Spleen (tissue), 11 donors: Measurements from ENCODE around the gene KCNAB2. TPM values are rescaled to one million over a fixed set of nuclear protein-coding genes. Genes with fewer than 3 reads are reported as not detected.
A peak's percentile ranks its signal among the peaks of the same experiment; 100 is the strongest.

ENCODE experiments used
- DNase-seq: peaks from one replicate; pipeline ENCODE4 v3.0.0-alpha.2; 2020
- H3K27ac ChIP-seq, 8 donors: fragments of 200-600 bp; sonication (generic) in 7 of 8; 1 replicate in 4 of 8; 2 replicates in 4 of 8; pipeline versions ENCODE4 v1.5.0 to v1.8.0; 2016 to 2021; ENCODE audit warnings: inconsistent platforms in 4 of 8, mild to moderate bottlenecking in 4 of 8, moderate library complexity in 1 of 8
- H3K27me3 ChIP-seq, 7 donors: fragments of 200-600 bp; sonication (generic) in 6 of 7; replicated peaks in 1 of 7; 1 replicate in 4 of 7; 2 replicates in 3 of 7; pipeline versions ENCODE4 v1.5.0 to v1.8.0; 2016 to 2021; ENCODE audit warnings: inconsistent platforms in 3 of 7, mild to moderate bottlenecking in 1 of 7
- H3K36me3 ChIP-seq, 6 donors: fragments of 200-600 bp; sonication (generic) in 5 of 6; 1 replicate in 4 of 6; 2 replicates in 2 of 6; pipeline versions ENCODE4 v1.5.0 to v1.8.0; 2016 to 2021; ENCODE audit warnings: inconsistent platforms in 2 of 6
- H3K4me1 ChIP-seq, 6 donors: fragments of 200-600 bp; sonication (generic) in 5 of 6; 1 replicate in 3 of 6; 2 replicates in 3 of 6; pipeline versions ENCODE4 v1.5.0 to v1.8.0; 2016 to 2021; ENCODE audit warnings: inconsistent platforms in 3 of 6
- H3K4me3 ChIP-seq, 8 donors: fragments of 200-600 bp; sonication (generic) in 7 of 8; 1 replicate in 4 of 8; 2 replicates in 4 of 8; pipeline versions ENCODE4 v1.5.0 to v1.8.0; 2016 to 2021; ENCODE audit warnings: inconsistent platforms in 4 of 8, mild to moderate bottlenecking in 4 of 8, moderate library complexity in 2 of 8
- H3K9me3 ChIP-seq, 8 donors: fragments of 200-600 bp; sonication (generic) in 7 of 8; 1 replicate in 4 of 8; 2 replicates in 4 of 8; pipeline versions ENCODE4 v1.5.0 to v1.8.0; 2016 to 2021; ENCODE audit warnings: inconsistent platforms in 4 of 8
- POLR2A ChIP-seq, 3 donors: fragments of 450-650 bp; IDR thresholded peaks; one replicate each; pipeline ENCODE4 v1.5.1; 2017; ENCODE audit warnings: antibody characterized with exemption in 3 of 3, mild to moderate bottlenecking in 1 of 3
- POLR2AphosphoS5 ChIP-seq, 3 donors: sonication (generic); formaldehyde crosslinking; IDR thresholded peaks; one replicate each; pipeline ENCODE4 v1.5.1; 2017; ENCODE audit warnings: antibody characterized with exemption in 3 of 3
- WGBS, 5 donors: extraction: QIAGEN DNeasy Blood & Tissue Kit in 3 of 5; methylation state at CpG; one replicate each; pipeline versions ENCODE4 v1.1.5 to v1.1.7; 2013 to 2018; 5-methylcytosine and 5-hydroxymethylcytosine counted together
- intact Hi-C: fragments of 100-400 bp; cut with DNase I; formaldehyde crosslinking; loops from one replicate; pipeline ENCODE4 v1.15.0; 2023; ENCODE audit warnings: low total_unique reads
- polyA plus RNA-seq, 3 donors: library from polyadenylated mRNA; stranded (reverse); fragments of 200-250 nt; gene quantifications; one replicate each; pipeline ENCODE4 v1.2.1, GENCODE V29; 2013
- total RNA-seq, 7 donors: library from RNA; depleted of rRNA in 3 of 7; stranded (reverse); fragments of >200 nt in 3 of 7; fragmentation: NEBNext Ultra II Directional in 4 of 7; extraction: Animal tissue kit (Norgen Biotek cat#: 25700) in 4 of 7; gene quantifications; one replicate each; pipeline versions ENCODE4 v1.1.0 to v1.2.1, GENCODE V29; 2016 to 2021
- TF ChIP-seq, protein P1 (sequence below), 11 experiments: fragments of 200-600 bp in 7 of 11; fragments of 450-650 bp in 4 of 11; sonication (generic) in 4 of 11; IDR thresholded peaks in 8 of 11; conservative IDR thresholded peaks in 3 of 11; 1 replicate in 7 of 11; 2 replicates in 4 of 11; pipeline versions ENCODE4 v1.4.0 to v1.8.0; 2016 to 2021; ENCODE audit warnings: antibody characterized with exemption in 11 of 11, inconsistent platforms in 4 of 11, mild to moderate bottlenecking in 1 of 11
- donor health status: healthy with polysubstance abuse.
- donor health status: DM: no; HTN: no; CAD: no; lungs with moderate emphysema.
- donor health status: DM: no; HTN: no; CAD: no.
- donor health status: Bipolar disorder and iron deficiency.
- donor health status: healthy.
- donor health status: DM: no; HTN: no; CAD: no.
- donor health status: DM: yes; HTN: yes; CAD: no.

KCNAB2 gene
- total and polyA plus RNA-seq, 10 donors = 23.2 to 135 (median 94.0) TPM

DNA sequence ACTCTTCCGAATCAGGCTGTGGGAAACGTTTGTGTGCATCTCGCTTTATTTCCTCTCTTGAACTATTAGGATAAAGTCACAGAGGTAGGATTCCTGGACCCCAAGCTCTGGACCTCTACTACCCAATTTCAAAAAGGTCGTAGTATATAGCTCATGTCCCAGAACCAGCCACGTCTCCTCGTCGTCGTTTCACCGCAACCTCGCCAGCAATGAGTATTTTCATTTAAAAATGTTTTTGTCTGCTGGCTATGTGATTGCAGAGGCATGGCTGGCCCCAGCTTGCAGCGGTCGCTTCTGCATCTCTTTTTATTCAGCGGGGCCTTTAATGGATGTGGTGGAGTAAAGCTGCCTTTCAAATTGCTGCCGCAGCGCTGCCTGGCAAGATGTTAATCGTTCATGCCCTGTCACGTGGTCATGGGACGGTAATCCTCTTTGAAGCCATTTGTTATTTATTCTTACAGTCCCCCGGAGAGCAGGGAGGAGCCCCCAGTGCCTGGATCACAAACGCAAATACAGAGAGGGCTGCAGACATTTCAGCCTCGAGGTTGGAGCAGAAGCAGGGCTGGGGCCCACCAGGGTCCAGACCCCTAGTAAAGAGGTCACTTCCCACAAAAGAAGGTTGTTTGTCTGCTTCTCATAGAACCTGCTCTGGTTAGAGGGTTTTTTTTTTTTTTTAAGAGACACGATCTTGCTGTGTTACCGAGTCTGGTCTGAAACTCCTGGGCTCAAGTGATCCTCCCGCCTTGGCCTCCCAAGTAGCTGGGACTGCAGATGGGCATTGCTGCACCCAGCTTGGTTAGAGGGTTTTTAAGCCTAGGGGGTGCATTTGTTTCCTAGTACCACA, 41.9 kb upstream of the KCNAB2 start:
- no peaks in the 10 kb centered on the region for H3K9me3 ChIP-seq
- WGBS, 5 donors = 82 to 91% (median 90%) methylated on average over 24 of the region's 24 CpGs
- H3K27me3 ChIP-seq = no peaks in the 10 kb centered on the region
- peak; percentile 35 for DNase-seq
- TF ChIP-seq POLR2A (IDR thresholded peaks at IDR 0.05) = no peak
- TF ChIP-seq, protein P1, sequence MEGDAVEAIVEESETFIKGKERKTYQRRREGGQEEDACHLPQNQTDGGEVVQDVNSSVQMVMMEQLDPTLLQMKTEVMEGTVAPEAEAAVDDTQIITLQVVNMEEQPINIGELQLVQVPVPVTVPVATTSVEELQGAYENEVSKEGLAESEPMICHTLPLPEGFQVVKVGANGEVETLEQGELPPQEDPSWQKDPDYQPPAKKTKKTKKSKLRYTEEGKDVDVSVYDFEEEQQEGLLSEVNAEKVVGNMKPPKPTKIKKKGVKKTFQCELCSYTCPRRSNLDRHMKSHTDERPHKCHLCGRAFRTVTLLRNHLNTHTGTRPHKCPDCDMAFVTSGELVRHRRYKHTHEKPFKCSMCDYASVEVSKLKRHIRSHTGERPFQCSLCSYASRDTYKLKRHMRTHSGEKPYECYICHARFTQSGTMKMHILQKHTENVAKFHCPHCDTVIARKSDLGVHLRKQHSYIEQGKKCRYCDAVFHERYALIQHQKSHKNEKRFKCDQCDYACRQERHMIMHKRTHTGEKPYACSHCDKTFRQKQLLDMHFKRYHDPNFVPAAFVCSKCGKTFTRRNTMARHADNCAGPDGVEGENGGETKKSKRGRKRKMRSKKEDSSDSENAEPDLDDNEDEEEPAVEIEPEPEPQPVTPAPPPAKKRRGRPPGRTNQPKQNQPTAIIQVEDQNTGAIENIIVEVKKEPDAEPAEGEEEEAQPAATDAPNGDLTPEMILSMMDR (IDR thresholded peaks at IDR 0.05 in 8 of 11, conservative IDR thresholded peaks at IDR 0.05 in 3 of 11) = no peak
- TF ChIP-seq POLR2AphosphoS5 (IDR thresholded peaks at IDR 0.05) = no peak
- no peak overlapping the region for H3K4me3 ChIP-seq
- no peak overlapping the region for H3K27ac ChIP-seq
- intact Hi-C loops = no loop called here
- H3K36me3 ChIP-seq = peaks cover 0 to 52% (median 3%) of the 10 kb centered on the region in 6 donors
- peaks cover 0 to 54% (median 14%) of the 10 kb centered on the region in 6 donors for H3K4me1 ChIP-seq

DNA sequence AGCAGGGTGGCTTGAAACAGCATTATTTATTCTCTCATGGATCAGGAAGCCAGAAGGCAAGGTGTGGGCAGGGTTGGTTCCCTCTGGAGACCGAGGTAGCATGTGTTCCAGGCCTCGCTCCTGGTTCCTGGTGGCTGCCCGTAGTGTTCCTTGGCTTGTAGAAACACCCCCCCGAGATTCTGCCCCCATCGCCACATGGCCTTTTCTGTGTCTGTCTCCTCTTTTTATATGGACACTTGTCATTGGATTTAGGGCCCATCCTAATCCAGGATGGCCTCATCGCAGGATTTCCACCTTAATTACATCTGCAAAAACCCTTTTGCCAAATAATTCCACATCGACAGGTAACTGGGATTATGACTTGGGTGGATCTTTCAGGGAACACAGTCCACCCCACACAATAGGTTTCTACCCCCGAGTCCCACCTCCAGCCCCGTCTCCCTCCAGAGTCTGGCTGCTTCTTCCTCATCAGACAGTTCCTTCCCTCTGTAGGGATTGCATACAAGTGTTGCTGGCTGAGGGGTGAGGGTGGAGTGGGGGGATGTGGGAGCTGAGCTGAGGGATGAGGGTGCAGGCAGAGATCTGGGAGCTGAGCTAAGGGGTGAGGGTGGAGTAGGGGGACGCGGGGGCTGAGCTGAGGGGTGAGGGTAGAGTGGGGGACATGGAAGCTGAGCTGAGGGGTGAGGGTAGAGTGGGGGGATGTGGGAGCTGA, 41.1 kb upstream of the KCNAB2 start:
- whole genome bisulfite sequencing, 5 donors = 84 to 95% (median 91%) methylated on average over 9 to 11 of the region's 11 CpGs
- peak; percentile 47 for DNase-seq
- peaks cover 0 to 53% (median 3%) of the 10 kb centered on the region in 6 donors for H3K36me3 ChIP-seq
- no peaks in the 10 kb centered on the region for H3K9me3 ChIP-seq
- TF ChIP-seq, protein P1 (IDR thresholded peaks at IDR 0.05 in 8 of 11, conservative IDR thresholded peaks at IDR 0.05 in 3 of 11) = no peak
- TF ChIP-seq POLR2A (IDR thresholded peaks at IDR 0.05) (no peak), POLR2AphosphoS5 (IDR thresholded peaks at IDR 0.05) (no peak)
- no peak overlapping the region for H3K4me3 ChIP-seq
- intact Hi-C loops = no loop called here
- no peaks in the 10 kb centered on the region for H3K27me3 ChIP-seq
- H3K27ac ChIP-seq = no peak overlapping the region
- H3K4me1 ChIP-seq = peaks cover 0 to 56% (median 15%) of the 10 kb centered on the region in 6 donors

DNA sequence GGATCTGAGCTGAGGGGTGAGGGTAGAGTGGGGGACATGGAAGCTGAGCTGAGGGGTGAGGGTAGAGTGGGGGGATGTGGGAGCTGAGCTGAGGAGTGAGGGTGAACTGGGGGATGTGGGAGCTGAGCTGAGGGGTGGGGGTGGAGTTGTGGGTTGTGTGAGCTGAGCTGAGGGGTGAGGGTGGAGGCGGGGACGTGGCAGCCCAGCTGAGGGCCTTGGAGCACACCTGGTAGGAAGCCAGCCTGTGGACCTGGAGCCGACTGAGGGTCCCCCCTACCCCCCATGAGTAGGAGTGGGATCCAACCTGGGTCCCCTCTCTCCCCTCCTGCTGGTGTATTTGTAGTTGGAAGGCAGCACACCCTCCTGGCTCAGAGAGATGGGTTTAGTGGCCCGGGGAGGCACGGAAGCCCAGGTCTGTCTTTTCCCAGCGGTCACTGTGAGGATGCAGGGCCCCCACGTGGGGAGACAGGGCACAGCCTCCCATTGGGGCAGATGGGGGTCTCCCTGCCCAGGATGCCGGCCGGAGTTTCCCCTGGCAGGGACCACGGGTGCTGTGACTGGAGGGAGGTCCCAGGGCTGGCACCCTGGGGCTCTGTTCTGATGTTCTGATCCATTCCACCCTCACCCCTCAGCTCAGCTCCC, 40.3 kb upstream of the KCNAB2 start:
- WGBS, 5 donors = 73 to 84% (median 83%) methylated on average over 7 to 10 of the region's 10 CpGs
- H3K9me3 ChIP-seq = no peaks in the 10 kb centered on the region
- H3K27me3 ChIP-seq = no peaks in the 10 kb centered on the region
- H3K27ac ChIP-seq = no peak overlapping the region
- DNase-seq = peak; percentile 57
- H3K4me1 ChIP-seq = peaks cover 0 to 62% (median 16%) of the 10 kb centered on the region in 6 donors
- no peak for TF ChIP-seq POLR2A (IDR thresholded peaks at IDR 0.05)
- TF ChIP-seq POLR2AphosphoS5 (IDR thresholded peaks at IDR 0.05) = no peak
- TF ChIP-seq, protein P1 (IDR thresholded peaks at IDR 0.05 in 8 of 11, conservative IDR thresholded peaks at IDR 0.05 in 3 of 11) = no peak
- no peak overlapping the region for H3K4me3 ChIP-seq
- intact Hi-C loops = no loop called here
- H3K36me3 ChIP-seq = peaks cover 0 to 53% (median 3%) of the 10 kb centered on the region in 6 donors
